GM21723 (cell line): ENCODE measurements around the gene MILR1.
"Not testable (repeated sequence)": the region's sequence is repeated elsewhere in the genome, so short reads cannot be mapped to it uniquely, and the experiment has no call there.

Source experiments
- ATAC-seq: cut with Tn5 transposase; IDR thresholded peaks from one replicate; pipeline ENCODE4 v1.9.1; 2021; ENCODE audit warnings: mild to moderate bottlenecking, moderate library complexity; ENCODE audit not compliant: unreplicated experiment

Gene MILR1

DNA sequence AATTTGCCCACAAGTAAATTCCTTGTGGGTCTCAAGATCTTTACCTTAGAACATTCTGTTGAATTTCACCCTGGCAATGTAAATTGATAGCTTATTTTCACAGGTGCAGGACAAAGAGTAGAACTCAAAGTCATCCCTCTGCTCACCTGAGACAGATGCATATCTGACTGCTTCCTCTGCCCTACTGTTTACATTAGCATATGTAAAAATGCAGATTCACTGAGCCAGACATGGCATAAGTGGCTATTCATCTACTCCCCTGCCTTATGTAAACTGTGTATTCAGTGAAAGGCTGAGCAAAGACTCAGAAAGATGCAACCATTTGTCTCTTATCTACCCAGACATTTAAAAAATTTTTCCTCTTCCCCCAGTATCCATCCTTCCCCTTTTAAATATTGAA is 22.3 kb upstream of the MILR1 start:
- no peak for ATAC-seq

DNA sequence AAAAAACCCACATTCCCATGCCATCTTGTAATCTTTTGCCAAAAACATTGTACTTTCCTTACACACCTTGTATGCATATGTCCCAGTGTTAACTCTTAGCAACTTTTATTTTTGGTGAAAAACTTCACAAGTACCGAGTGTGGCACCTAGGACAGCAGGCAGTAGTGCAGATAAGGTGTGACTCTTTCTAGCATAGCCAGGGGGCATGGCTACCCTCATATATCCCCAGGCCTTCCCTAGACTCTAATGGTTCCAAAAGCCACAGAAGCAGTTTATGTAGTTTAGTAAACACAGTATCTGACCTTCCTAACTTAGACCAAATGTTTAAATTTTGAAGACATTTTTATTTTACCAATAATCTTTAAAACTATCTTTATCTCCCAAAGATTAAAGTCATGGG is 20.5 kb upstream of the MILR1 start:
- no peak for ATAC-seq

DNA sequence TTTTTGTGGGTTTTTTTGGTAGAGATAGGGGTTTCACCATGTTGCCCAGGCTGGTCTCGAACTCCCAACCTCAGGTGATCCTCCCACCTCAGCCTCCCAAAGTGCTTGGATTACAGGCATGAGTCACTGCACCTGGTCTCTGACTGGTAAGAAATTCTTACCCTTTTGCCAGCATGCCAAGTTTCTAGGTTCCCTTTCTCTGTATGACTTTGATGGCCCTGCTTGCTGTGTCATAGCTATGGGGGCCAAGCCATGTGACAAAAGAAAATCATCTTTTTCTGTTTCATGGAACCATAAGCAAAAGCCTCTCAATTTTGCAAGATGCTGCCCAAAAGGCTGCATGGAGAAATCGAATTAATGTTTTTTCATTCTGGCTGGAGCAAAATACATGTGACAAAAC is 18.9 kb upstream of the MILR1 start:
- ATAC-seq = not testable (repeated sequence)

DNA sequence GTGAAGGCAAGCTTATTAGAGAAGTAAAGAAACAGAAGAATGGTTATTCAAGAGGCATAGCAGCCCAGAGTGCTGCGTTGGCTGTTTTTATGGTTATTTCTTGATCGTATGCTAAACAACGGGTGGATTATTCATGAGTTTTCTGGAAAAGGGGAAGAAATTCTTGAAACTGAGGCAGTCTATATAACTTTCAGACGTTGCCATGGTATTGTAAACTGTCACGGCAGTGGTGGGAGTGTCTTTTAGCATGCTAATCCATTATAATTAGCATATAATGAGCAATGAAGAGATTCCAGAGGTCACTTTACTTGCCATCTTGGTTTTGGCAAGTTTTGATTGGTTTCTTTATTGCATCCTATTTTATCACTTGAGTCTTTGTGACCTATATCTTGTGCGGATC is 17.4 kb upstream of the MILR1 start:
- no peak for ATAC-seq

DNA sequence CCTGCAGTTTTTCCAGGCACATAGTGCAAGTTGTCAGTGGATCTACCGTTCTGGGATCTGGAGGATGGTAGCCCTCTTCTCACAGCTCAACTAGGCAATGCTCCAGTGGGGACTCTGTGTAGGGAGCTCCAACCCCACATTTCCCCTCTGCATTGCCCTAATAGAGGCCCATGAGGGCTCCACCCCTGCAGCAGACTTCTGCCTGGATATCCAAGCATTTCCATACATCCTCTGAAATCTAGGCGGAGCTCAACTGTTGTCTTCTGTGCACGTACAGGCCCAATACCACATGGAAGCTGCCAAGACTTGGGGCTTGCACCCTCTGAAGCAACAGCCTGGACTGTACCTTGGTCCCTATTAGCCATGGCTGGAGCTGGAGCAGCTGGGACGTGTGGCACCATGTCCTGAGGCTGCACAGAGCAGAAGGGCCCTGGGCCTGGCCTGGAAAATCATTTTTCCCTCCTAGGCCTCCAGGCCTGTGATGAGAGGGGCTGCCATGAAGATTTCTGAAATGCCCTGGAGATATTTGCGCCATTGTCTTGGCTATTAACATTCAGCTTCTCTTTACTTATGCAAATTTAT is 10.9 kb upstream of the MILR1 start:
- no peak for ATAC-seq

DNA sequence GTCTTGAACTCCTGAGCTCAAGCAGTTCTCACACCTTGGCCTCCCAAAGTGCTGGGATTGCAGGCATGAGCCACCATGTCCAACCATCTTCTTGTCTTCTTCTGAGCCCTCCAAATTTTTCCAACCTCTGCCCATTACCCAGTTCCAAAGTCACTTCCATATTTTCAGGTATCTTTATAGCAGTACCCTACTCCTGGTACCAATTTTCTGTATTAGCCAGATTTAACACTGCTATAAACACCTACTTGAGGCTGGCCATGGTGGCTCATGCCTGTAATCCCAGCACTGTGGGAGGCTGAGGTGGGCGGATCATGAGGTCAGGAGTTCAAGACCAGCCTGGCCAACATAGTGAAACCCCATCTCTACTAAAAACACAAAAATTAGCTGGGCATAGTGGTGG is 9.4 kb upstream of the MILR1 start:
- ATAC-seq = not testable (repeated sequence)

DNA sequence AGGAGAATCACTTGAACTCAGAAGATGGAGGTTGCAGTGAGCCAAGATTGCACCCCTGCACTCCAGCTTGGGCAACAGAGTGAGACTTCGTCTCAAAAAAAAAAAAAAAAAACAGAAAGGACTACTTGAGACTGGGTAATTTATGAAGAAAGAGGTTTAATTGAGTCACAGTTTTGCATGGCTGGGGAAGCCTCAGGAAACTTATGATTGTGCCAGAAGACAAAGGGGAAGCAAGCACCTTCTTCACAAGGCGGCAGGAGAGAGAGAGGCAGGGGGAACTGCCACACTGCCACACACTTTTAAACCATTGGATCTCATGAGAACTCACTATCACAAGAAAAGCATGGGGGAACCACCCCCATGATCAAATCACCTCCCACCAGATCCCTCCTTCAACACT is 9.0 kb upstream of the MILR1 start:
- no peak for ATAC-seq

DNA sequence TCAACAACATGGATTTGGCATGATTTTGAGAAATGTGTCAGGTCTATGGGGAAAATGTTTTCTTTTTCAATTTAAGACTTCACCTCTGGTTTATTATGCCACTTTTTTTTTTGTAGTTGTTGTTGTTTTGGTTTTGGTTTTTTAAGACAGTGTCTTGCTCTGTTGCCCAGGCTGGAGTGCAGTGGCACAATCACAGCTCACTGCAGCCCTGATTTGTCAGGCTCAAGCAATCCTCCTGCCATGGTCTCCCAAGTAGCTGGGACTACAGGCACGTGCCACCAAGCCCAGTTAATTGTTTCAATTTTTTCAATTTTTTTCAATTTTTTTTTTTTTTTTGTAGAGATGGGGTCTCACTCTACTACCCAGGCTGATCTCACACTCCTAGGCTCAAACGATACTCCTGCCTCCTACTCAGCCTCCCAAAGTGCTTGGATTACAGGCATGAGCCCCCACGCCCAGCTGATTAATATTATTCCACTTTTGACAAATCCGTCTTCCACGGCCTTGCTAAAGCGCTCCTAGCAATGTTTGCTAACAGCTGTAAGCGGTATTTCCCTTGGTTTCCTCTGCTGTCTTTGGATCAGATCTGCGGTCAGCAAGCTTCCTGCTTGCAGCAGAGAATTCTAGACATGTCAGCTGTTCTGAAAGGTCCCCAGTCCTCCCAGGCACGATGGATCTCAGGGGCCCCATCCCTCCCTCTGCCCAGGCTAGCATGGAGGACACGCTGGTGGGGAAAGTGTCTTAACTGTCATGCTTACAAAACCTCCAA is 7.0 kb upstream of the MILR1 start:
- no peak for ATAC-seq

DNA sequence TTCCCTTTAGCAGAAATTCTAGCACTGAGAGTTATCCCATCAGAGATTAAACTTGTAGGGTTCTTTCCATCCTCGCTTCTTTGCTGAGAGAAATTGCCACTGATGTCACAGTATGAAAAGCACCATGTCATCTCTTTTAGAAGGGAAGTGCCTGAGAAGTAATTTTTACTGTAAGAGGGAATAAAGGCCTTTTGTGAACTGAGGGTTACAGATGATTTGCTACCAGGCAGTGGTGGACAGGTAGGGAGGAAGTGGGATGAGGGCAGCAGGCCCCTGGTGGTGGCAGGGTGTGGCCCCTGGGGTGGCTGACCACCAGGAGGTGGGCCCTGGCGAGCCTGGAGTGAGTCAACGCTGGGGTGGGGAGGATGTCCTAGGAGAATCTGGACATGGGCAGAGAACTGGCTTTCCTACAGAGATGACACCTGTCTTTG is 6.4 kb upstream of the MILR1 start:
- ATAC-seq = no peak

DNA sequence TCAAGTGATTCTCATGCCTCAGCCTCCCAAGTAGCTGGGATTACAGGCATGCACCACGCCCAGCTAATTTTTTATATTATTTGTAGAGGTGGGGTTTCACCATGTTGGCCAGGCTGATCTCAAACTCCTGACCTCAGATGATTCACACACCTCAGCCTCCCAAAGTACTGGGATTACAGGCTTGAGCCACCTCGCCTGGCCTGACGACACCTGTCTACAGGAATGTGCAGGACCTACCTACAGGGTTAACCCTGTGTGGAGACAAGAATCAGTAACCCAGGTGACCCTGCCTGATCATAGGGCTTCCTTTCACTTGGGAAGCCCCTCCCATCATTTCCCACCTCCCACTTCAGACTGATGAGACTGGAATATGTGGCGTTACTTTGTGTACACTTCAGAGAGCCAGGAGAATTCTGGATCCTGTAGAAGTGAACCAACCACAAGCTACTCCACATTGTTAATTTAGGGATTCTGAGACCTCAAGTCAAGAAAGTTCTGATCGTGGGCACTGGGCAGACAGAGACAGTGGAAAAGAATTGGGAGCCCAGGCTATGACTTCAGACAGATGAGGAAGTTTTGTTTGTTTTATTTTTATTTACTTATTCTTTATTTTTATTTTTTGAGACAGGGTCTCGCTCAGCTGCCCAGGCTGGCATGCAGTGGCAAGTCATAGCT is 5.7 kb upstream of the MILR1 start:
- no peak for ATAC-seq

DNA sequence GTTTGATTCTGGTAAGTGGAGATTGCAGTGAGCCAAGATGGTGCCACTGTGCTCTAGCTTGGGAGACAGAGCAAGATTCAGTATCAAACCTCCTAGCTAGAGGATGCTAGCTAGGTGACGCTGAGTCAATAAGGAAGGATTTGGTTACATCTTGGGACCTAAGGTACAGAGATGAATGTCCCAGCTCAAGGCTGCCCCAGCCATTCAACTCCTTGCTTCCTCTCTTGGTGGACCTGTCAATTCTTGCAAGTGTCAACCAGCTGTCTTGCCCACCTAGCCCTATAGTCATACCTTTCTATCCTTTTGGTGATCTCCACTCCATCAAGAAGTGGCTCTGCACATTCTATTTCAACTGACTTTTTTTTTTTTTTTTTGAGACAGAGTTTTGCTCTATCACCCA is 1.4 kb upstream of the MILR1 start:
- no peak for ATAC-seq

DNA sequence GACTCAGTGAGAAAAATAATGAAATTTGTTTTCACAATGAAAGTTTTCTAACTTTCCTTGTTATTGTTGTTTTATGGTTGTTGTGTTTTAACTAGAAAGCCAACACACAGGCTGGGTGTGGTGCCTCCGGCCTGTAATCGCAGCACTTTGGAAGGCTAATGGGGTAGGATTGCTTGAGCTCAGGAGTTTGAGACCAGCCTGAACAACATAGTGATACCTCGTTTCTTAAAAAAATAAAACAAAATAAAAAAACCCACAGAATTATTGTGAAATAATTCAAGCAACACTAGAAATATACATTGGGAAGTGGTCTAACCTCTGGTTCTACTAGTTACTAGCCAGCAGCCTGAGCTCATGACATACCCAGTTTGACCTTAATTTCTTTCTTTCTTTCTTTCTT is 630 bp downstream of the MILR1 start:
- ATAC-seq = no peak

DNA sequence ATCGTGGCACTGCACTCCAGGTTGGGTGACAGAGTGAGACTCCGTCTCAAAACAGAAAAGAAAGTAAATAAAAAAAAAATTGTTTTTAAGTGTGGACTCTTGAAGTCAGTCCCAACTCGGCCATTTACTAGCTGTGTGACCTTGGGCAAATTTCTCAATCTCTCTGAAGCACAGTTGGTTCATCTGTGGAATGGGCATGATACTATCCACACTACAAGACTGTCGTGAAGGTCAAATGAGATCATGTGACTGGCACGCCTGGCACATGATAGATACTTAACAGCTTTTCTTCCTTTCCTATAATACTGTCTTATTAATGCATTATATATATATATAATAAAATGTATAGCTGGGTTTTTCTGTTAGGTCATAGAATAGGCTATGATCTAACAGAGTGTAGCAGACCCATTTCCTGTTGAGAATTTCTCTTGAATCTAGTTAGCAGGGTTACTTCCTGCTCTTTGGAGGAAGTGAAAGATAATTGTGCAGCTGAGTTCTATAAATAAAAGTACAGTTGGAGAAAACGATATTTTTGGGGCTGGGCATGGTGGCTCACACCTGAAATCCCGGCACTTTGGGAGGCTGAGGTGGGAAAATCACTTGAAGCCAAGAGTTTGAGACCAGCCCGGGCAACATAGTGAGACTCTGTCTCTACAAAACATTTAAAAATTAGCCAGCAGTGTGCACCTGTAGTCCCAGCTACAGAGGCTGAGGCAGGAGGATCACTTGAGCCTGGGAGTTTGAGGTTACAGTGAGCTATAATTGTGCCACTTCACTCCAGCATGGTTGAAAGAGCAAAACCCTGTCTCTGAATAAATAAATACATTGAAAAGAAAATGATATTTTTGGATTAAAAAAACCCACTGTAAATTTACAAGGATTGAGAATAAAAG is 7.3 kb downstream of the MILR1 start:
- peak; percentile 55 for ATAC-seq

DNA sequence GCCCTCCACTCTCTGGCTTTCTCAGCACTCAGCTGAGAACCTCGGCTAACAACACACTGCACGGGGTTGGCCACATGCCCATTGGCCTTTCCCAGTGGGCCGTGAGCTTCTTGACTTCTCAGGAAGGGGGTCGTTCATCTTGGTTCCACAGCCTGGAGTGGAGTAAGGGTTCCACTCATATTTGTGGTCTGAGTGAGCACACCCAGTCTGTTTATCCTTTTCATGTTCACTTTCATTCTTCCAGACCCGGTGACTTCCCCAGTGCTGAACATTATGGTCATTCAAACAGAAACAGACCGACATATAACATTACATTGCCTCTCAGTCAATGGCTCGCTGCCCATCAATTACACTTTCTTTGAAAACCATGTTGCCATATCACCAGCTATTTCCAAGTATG is 8.2 kb downstream of the MILR1 start:
- ATAC-seq = no peak

DNA sequence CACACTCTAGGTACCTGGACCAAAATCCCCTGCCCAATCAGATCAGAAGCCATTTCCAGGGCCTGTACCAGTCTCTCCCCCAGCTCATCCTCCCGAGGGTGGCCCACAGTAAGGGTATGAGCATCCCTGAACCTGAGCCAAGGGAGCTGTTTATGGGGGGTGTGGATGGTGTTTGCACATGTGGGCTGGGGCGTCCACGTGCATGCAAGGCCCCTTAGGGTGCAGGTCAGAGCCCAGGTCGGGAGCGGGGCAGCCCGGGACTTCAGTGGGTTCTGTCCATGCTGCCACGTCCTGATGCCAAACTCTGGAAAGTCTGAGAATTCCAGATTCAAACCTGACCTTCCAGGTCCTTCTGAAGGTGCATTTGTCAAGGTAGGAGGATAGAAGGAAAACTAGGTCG is 9.8 kb downstream of the MILR1 start:
- ATAC-seq = no peak

DNA sequence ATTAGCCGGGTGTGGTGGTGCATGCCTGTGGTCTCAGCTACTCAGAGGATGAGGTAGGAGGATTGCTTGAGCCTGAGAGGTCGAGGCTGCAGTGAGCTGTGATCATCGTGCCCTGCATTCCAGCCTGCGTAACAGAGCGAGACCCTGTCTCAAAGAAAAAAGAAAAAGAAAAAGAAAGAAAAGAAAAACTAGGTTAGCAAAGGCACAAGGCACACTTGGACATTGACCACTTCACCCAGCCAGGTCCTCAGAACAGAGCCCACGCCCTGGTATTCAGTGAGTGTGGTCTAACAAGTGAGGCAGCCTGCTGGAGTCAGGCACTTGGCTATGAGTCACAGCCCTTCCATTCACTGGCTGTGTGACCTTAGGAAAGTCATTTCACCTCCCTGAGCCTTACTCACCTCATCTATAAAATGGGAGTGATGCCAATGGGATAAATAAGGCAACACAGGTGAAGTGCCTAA is 10.4 kb downstream of the MILR1 start:
- ATAC-seq = no peak

DNA sequence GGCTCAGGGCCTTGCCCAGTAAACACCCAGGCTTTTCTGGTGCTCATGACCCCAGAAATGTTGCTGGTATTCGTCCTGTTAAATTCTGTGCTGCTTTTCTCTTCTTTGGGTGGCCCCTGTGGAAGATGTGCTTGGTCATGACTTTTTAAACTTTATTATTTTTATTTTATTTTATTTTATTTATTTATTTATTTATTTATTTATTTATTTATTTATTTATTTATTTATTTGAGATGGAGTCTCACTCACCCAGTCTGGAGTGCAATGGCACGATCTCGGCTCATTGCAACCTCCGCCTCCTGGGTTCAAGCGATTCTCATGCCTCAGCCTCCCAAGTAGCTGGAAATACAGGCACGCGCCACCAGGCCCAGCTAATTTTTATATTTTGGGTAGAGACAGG is 10.9 kb downstream of the MILR1 start:
- ATAC-seq = not testable (repeated sequence)

DNA sequence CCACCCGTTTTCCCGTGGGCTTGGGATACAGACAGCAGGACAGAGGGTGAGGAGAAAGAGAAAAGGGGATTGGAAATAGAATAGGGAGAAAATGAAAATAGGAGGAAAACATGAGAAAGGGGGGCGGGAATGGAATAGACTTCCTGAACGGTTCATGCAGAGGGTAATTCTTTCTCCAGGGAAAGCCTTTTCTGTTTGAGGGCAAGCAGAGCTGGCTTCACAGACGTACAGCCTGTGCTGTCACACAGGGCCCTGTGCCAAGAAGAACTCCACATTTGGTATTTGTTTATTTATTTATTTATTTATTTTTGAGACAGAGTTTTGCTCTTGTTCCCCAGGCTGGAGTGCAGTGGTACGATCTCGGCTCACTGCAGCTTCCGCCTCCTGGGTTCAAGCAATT is 12.0 kb downstream of the MILR1 start:
- ATAC-seq = no peak

DNA sequence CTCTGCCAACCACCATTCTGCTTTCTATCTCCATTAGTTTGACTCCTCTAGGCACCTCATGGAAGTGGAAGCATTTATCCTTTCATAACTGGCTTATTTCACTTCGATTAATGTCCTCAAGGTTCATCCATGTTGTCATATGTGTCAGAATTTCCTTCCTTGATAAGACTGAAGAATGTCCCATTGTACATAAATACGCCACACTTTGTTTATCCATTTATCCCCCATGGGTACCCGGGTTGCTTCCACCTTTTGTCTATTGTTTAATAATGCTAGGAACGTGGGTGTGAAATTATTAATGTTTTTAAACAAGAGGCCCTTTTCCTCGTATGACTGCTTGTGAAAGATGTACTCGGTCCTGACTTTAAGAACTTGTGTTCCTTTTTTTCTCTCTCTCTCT is 12.9 kb downstream of the MILR1 start:
- ATAC-seq = no peak

DNA sequence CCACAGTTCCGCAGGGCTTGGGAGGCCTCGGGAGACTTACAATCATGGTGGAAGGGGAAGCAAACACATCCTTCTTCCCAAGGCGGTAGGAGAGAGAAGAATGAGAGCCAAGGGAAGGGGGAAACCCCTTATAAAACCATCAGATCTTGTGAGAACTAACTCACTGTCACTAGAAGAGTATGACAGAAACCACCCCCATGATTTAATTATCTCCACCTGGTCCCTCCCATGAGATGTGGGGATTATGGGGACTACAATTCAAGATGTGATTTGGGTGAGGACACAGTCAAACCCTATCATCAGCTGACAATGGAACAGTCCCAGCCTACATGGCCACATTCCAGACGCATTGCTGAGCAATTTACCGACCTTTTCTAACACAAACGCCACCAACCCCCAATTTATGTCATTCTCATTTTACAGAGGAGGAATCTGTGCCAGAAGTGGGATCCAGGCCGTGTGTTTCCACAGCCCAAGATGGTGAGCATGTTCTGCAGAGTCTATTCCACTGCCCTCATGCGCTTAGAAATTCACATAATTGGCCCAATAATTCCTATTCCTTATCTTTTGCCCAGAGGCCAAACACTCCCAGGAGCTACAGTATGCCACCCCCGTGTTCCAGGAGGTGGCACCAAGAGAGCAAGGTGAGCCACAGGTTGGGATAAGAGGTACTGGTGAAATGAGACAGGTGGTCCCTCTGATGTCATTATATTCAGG is 17.3 kb downstream of the MILR1 start:
- ATAC-seq = no peak

DNA sequence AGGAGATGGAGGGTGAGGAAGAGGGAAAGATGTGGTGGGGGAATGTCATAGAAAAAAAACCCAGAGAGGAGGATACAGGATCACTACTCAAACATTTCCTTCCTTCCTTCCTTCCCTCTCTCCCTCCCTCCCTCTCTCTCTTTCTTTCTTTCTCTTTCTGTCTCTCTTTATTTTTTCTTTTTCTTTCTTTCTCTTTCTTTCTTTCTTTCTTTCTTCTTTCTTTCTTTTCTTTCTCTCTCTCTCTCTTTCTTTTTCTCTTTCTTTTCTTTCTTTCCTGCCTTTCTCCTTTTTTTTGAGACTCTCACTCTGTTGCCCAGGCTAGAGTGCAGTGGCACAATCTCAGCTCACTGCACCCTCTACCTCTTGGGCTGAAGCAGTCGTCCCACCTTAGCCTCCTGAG is 17.9 kb downstream of the MILR1 start:
- not testable (repeated sequence) for ATAC-seq
